ENCODE data around the gene DLX2. TPM values are rescaled to one million over a fixed set of nuclear protein-coding genes. Genes with fewer than 3 reads are reported as not detected.
"Not testable (repeated sequence)": the region's sequence is repeated elsewhere in the genome, so short reads cannot be mapped to it uniquely, and the experiment has no call there.

DLX2 gene
- polyA plus RNA-seq: not detected

GRCh38 chr2:172102391-172103359 is at the start of gene DLX2:
DLX2 (minus strand) TSS chr2:172102900; CDS start chr2:172102538, 362 bp downstream.
- peaks cover 60% of the 10 kb centered on the region for H3K27me3 Mint-ChIP-seq
- peak within 1 kb of the TSS; percentile 76 to 97 (median 90) for H3K4me3 Mint-ChIP-seq
- H3K36me3 Mint-ChIP-seq: peaks cover under 1% of the 10 kb centered on the region
- peaks cover 0 to 12% (median 4%) of the 10 kb centered on the region in 3 donors for H3K9me3 Mint-ChIP-seq
- peak within 1 kb of the TSS; percentile 91 to 92 (median 92) for H3K27ac Mint-ChIP-seq
- H3K4me1 Mint-ChIP-seq: peaks cover 16 to 32% (median 22%) of the 10 kb centered on the region in 3 donors

GRCh38 chr2:172147944-172148650 is 45.4 kb upstream of the DLX2 start:
- no peaks in the 10 kb centered on the region for H3K36me3 Mint-ChIP-seq
- H3K4me1 Mint-ChIP-seq: no peaks in the 10 kb centered on the region
- no peak overlapping the region for H3K4me3 Mint-ChIP-seq
- H3K9me3 Mint-ChIP-seq: peaks cover 3 to 5% (median 5%) of the 10 kb centered on the region in 3 donors
- H3K27ac Mint-ChIP-seq: no peak overlapping the region
- H3K27me3 Mint-ChIP-seq: peaks cover 14% of the 10 kb centered on the region

- Mint-ChIP-seq H3K27ac (no peak overlapping the region), H3K4me1 (no peaks in the 10 kb centered on the region), H3K27me3 (peaks cover 8% of the 10 kb centered on the region), H3K36me3 (no peaks in the 10 kb centered on the region), H3K9me3 (peaks cover 0 to 1% (median under 1%) of the 10 kb centered on the region in 3 donors), H3K4me3 (no peak overlapping the region)
These were observed 41.1 kb upstream of the DLX2 start for GRCh38 chr2:172143817-172144216.

GRCh38 chr2:172138727-172139126 is 36.0 kb upstream of the DLX2 start:
- not testable (repeated sequence) for H3K9me3 Mint-ChIP-seq, H3K27ac Mint-ChIP-seq, H3K36me3 Mint-ChIP-seq, H3K4me3 Mint-ChIP-seq, H3K4me1 Mint-ChIP-seq, H3K27me3 Mint-ChIP-seq

- Mint-ChIP-seq H3K4me3 (no peak overlapping the region), H3K36me3 (no peaks in the 10 kb centered on the region), H3K4me1 (no peaks in the 10 kb centered on the region), H3K27me3 (peaks cover 11% of the 10 kb centered on the region), H3K9me3 (peaks cover 0 to 6% (median 3%) of the 10 kb centered on the region in 3 donors), H3K27ac (no peak overlapping the region)
These were observed 35.2 kb upstream of the DLX2 start for GRCh38 chr2:172137943-172138342.

GRCh38 chr2:172137109-172137508 is 34.4 kb upstream of the DLX2 start:
- Mint-ChIP-seq H3K9me3 (peaks cover 0 to 6% (median 3%) of the 10 kb centered on the region in 3 donors), H3K36me3 (no peaks in the 10 kb centered on the region), H3K4me3 (no peak overlapping the region), H3K27me3 (peaks cover 11% of the 10 kb centered on the region), H3K4me1 (no peaks in the 10 kb centered on the region), H3K27ac (no peak overlapping the region)

GRCh38 chr2:172135446-172135845 is 32.7 kb upstream of the DLX2 start:
- Mint-ChIP-seq H3K4me3 (no peak overlapping the region), H3K27ac (no peak overlapping the region), H3K36me3 (no peaks in the 10 kb centered on the region), H3K4me1 (no peaks in the 10 kb centered on the region), H3K9me3 (peaks cover 0 to 12% (median 3%) of the 10 kb centered on the region in 3 donors), H3K27me3 (peaks cover 11% of the 10 kb centered on the region)

GRCh38 chr2:172134270-172134669 is 31.6 kb upstream of the DLX2 start:
- Mint-ChIP-seq H3K36me3 (no peaks in the 10 kb centered on the region), H3K27ac (no peak overlapping the region), H3K4me3 (no peak overlapping the region), H3K27me3 (peaks cover 11% of the 10 kb centered on the region), H3K4me1 (no peaks in the 10 kb centered on the region), H3K9me3 (peaks cover 4 to 16% (median 7%) of the 10 kb centered on the region in 3 donors)

- H3K9me3 Mint-ChIP-seq: peaks cover 4 to 10% (median 4%) of the 10 kb centered on the region in 3 donors
- H3K27ac Mint-ChIP-seq: no peak overlapping the region
- no peak overlapping the region for H3K4me3 Mint-ChIP-seq
- peaks cover 8% of the 10 kb centered on the region for H3K27me3 Mint-ChIP-seq
- H3K36me3 Mint-ChIP-seq: no peaks in the 10 kb centered on the region
- no peaks in the 10 kb centered on the region for H3K4me1 Mint-ChIP-seq
These were observed 29.2 kb upstream of the DLX2 start for GRCh38 chr2:172131713-172132555.

- H3K4me1 Mint-ChIP-seq: no peaks in the 10 kb centered on the region
- peaks cover 2% of the 10 kb centered on the region for H3K27me3 Mint-ChIP-seq
- no peak overlapping the region for H3K27ac Mint-ChIP-seq
- H3K9me3 Mint-ChIP-seq: peaks cover 4 to 10% (median 4%) of the 10 kb centered on the region in 3 donors
- no peak overlapping the region for H3K4me3 Mint-ChIP-seq
- H3K36me3 Mint-ChIP-seq: no peaks in the 10 kb centered on the region
These were observed 26.7 kb upstream of the DLX2 start for GRCh38 chr2:172129404-172129803.

- H3K4me3 Mint-ChIP-seq: no peak overlapping the region
- no peaks in the 10 kb centered on the region for H3K36me3 Mint-ChIP-seq
- H3K4me1 Mint-ChIP-seq: no peaks in the 10 kb centered on the region
- peaks cover 4 to 10% (median 4%) of the 10 kb centered on the region in 3 donors for H3K9me3 Mint-ChIP-seq
- peaks cover under 1% of the 10 kb centered on the region for H3K27me3 Mint-ChIP-seq
- H3K27ac Mint-ChIP-seq: no peak overlapping the region
These were observed 25.8 kb upstream of the DLX2 start for GRCh38 chr2:172128484-172128883.

GRCh38 chr2:172120118-172120517 is 17.4 kb upstream of the DLX2 start:
- no peak overlapping the region for H3K4me3 Mint-ChIP-seq
- no peaks in the 10 kb centered on the region for H3K4me1 Mint-ChIP-seq
- H3K27ac Mint-ChIP-seq: no peak overlapping the region
- peaks cover 5% of the 10 kb centered on the region for H3K27me3 Mint-ChIP-seq
- H3K36me3 Mint-ChIP-seq: no peaks in the 10 kb centered on the region
- H3K9me3 Mint-ChIP-seq: no peaks in the 10 kb centered on the region

GRCh38 chr2:172119089-172119488 is 16.4 kb upstream of the DLX2 start:
- Mint-ChIP-seq H3K9me3 (no peaks in the 10 kb centered on the region), H3K36me3 (no peaks in the 10 kb centered on the region), H3K27me3 (peaks cover 14% of the 10 kb centered on the region), H3K27ac (no peak overlapping the region), H3K4me3 (no peak overlapping the region), H3K4me1 (no peaks in the 10 kb centered on the region)

- Mint-ChIP-seq H3K4me3 (no peak overlapping the region), H3K9me3 (no peaks in the 10 kb centered on the region), H3K27me3 (peaks cover 15% of the 10 kb centered on the region), H3K27ac (no peak overlapping the region), H3K4me1 (no peaks in the 10 kb centered on the region), H3K36me3 (no peaks in the 10 kb centered on the region)
These were observed 13.4 kb upstream of the DLX2 start for GRCh38 chr2:172116107-172116506.

Data from IgD-negative memory B cell (primary cell).